ENCODE data around the gene ADPRM. TPM values are rescaled to one million over a fixed set of nuclear protein-coding genes. Genes with fewer than 3 reads are reported as not detected.
"Not testable (repeated sequence)": the region's sequence is repeated elsewhere in the genome, so short reads cannot be mapped to it uniquely, and the experiment has no call there.

Gene ADPRM
- total RNA-seq, 4 donors from 2014 or later, result 8.8 to 22.4 (median 10.6) TPM

- Histone ChIP-seq H3K4me3 (peak within 1 kb of the TSS; percentile 65), H3K9me3 (no peaks in the 10 kb centered on the region), H3K36me3 (peaks cover 15% of the 10 kb centered on the region), H3K27ac (peak within 1 kb of the TSS; percentile 88), H3K4me1 (peaks cover 13% of the 10 kb centered on the region), H3K27me3 (no peaks in the 10 kb centered on the region)
- DNase-seq (ENCODE audit: low spot score in 2 of 2), result peak; percentile 89 to 91
- WGBS, result 1% methylated on average over 39 of the region's 79 CpGs
- peak in 1 of 3 donors; percentile 56 for TF ChIP-seq POLR2AphosphoS5 (IDR thresholded peaks at IDR 0.05)
- no peak for TF ChIP-seq EP300 (IDR thresholded peaks at IDR 0.05)
- TF ChIP-seq CTCF (IDR thresholded peaks at IDR 0.05), result no peak
- peak; percentile 14 to 56 for TF ChIP-seq POLR2A (IDR thresholded peaks at IDR 0.05)
Observed at GRCh38 chr17:10729334-10730193, 32.2 kb downstream of the ADPRM start, which contains the start of gene TMEM220. Gene TMEM220, minus strand, starts transcription at chr17:10730023. Its CDS starts 172 bp downstream, at chr17:10729851.

DNA sequence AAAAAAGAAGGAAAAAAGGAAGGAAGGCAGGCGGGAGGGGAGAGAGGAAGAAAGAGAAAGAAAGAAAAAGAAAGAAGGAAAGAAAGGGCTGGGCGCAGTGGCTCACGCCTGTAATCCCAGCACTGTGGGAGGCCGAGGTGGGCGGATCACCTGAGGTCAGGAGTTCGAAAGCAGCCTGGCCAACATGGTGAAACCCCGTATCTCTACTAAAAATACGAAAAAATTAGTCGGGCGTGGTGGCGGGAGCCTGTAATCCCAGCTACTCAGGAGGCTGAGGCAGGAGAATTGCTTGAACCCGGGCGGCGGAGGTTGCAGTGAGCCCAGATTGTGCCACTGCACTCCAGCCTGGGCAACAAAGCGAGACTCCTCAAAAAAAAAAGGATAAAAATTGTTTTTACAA is 32.9 kb downstream of the ADPRM start:
- not testable (repeated sequence) for H3K27me3 ChIP-seq; DNase-seq (ENCODE audit: low spot score in 2 of 2); H3K9me3 ChIP-seq; H3K36me3 ChIP-seq
- Histone ChIP-seq H3K27ac (peak overlapping the region; percentile 88), H3K4me3 (peak overlapping the region; percentile 65), H3K4me1 (peaks cover 13% of the 10 kb centered on the region)
- 6% methylated on average over 15 of the region's 15 CpGs for WGBS

- TF ChIP-seq CTCF (IDR thresholded peaks at IDR 0.05) (no peak), EP300 (IDR thresholded peaks at IDR 0.05) (no peak), POLR2A (IDR thresholded peaks at IDR 0.05) (no peak), POLR2AphosphoS5 (IDR thresholded peaks at IDR 0.05) (no peak)
- no peaks in the 10 kb centered on the region for H3K27me3 ChIP-seq
- H3K9me3 ChIP-seq, result no peaks in the 10 kb centered on the region
- H3K27ac ChIP-seq, result peak overlapping the region; percentile 35
- 81% methylated on average over 6 of the region's 6 CpGs for WGBS
- H3K36me3 ChIP-seq, result no peaks in the 10 kb centered on the region
- H3K4me1 ChIP-seq, result peaks cover 13% of the 10 kb centered on the region
- peak in 1 of 2 donors; percentile 4 for DNase-seq (ENCODE audit: low spot score in 2 of 2)
- no peak overlapping the region for H3K4me3 ChIP-seq
Observed at GRCh38 chr17:10731408-10731879, 34.0 kb downstream of the ADPRM start.

- not testable (repeated sequence) for H3K27ac ChIP-seq, H3K4me3 ChIP-seq, H3K9me3 ChIP-seq, H3K27me3 ChIP-seq, H3K36me3 ChIP-seq
- peaks cover 16% of the 10 kb centered on the region for H3K4me1 ChIP-seq
- DNase-seq (ENCODE audit: low spot score in 2 of 2), result peak in 1 of 2 donors; percentile 48
- 96% methylated on average over 6 of the region's 6 CpGs for WGBS
Observed at GRCh38 chr17:10732121-10732520, 34.7 kb downstream of the ADPRM start.

DNA sequence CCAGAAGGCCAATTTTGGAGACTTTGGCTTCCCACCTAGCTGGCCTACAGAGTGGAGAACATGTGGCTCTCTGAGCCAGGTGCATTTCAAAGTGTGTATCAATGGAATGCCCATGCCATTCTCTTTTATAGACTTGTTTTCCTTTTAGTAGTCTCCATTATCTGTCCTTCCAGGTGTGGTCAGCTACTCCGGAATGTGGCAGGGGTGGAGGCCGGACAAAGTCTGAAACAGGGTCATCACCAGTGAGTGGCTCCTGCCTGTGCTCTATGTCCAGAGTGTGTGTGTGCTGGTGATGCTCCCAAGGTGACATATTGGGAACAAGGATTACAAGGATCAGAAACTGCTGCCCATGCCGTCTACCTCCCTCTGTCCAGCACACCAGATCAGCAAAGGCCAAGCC is 36.3 kb downstream of the ADPRM start:
- Histone ChIP-seq H3K36me3 (no peaks in the 10 kb centered on the region), H3K9me3 (no peaks in the 10 kb centered on the region), H3K4me1 (peaks cover 21% of the 10 kb centered on the region), H3K4me3 (no peak overlapping the region), H3K27ac (no peak overlapping the region), H3K27me3 (no peaks in the 10 kb centered on the region)
- WGBS, result 100% methylated on average over 2 of the region's 3 CpGs
- no peak for TF ChIP-seq POLR2A (IDR thresholded peaks at IDR 0.05)
- TF ChIP-seq EP300 (IDR thresholded peaks at IDR 0.05), result no peak
- no peak for TF ChIP-seq CTCF (IDR thresholded peaks at IDR 0.05)
- no peak for TF ChIP-seq POLR2AphosphoS5 (IDR thresholded peaks at IDR 0.05)
- DNase-seq (ENCODE audit: low spot score in 2 of 2), result peak in 1 of 2 donors; percentile 31

DNA sequence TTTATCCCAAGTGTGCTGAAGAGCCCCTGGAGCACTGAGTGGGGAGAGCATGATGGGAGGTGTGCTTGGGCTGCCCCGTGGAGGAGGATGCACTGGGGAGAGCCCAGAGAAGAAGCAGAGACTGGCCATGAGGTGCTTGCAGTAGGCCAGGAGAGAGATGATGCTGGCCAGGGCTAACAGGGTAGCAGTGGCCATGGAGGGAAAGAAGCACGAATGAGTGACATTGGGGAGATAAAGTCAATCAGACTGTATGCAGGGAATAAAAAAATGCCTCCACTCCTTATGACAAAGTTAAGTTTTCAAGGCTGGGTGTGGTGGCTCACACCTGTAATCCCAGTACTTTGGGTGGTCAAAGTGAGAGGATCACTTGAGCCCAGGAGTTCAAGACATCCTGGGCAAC is 37.9 kb downstream of the ADPRM start:
- Histone ChIP-seq H3K4me1 (peaks cover 20% of the 10 kb centered on the region), H3K27me3 (no peaks in the 10 kb centered on the region), H3K27ac (no peak overlapping the region), H3K4me3 (no peak overlapping the region), H3K9me3 (no peaks in the 10 kb centered on the region), H3K36me3 (no peaks in the 10 kb centered on the region)
- no peak for TF ChIP-seq EP300 (IDR thresholded peaks at IDR 0.05)
- TF ChIP-seq CTCF (IDR thresholded peaks at IDR 0.05), result no peak
- TF ChIP-seq POLR2AphosphoS5 (IDR thresholded peaks at IDR 0.05), result no peak
- DNase-seq (ENCODE audit: low spot score in 2 of 2), result no peak
- 78% methylated on average over 2 of the region's 2 CpGs for whole genome bisulfite sequencing
